HG02885 (cell line): ENCODE results near the gene VGLL2.

Experiments
- ATAC-seq: cut with Tn5 transposase; IDR thresholded peaks from one replicate; pipeline ENCODE4 v1.9.1; 2021; ENCODE audit warnings: mild to moderate bottlenecking; ENCODE audit not compliant: unreplicated experiment, poor library complexity

Gene VGLL2

DNA sequence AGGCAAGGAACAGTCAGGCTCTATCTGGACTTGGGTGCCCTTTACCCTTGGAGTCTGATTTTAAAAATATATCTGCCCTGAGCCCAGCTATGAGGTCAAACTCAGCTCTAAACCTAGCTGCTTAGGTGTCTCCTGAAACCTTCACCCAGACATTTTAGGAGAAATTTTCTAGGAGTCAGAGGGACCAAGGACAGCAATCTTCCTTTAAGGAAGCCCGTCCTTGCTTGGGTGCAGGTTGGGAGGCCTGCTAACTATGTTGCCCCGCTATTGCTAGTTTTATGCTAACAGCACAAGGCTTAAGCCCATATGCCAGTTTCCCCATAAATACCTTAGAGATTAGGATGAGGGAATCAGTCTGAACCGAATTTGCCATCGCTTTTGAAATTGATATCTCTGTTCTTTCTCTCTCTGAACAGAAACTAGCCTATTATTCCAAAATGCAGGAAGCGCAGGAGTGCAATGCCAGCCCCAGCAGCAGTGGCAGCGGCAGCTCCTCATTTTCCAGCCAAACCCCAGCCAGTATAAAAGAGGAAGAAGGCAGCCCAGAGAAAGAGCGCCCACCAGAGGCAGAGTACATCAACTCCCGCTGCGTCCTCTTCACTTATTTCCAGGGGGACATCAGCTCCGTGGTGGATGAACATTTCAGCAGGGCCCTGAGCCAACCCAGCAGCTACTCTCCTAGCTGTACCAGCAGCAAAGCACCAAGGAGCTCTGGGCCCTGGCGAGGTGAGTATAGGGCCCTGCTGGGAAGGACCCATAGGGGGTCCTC, 2.6 kb downstream of the VGLL2 start:
- no peak for ATAC-seq

DNA sequence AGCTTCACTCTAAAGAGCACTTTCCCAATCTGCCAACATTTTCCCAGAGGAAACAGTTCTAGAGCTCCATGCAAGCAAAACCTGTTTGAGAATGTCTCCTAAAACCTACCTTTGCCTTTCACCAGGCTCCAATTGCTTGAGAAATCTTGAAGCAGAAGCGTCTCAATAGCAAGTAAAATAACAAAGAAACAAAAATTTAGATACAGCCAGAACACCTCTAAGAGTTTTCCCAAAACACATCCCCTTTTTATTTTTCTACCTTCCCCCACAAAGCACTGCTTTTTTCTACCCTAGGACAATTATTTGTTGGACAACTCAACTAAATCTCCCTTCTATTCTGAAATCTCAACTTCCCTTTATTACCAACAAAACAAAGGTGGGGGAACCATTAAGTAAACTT, 3.6 kb downstream of the VGLL2 start:
- ATAC-seq, result no peak

DNA sequence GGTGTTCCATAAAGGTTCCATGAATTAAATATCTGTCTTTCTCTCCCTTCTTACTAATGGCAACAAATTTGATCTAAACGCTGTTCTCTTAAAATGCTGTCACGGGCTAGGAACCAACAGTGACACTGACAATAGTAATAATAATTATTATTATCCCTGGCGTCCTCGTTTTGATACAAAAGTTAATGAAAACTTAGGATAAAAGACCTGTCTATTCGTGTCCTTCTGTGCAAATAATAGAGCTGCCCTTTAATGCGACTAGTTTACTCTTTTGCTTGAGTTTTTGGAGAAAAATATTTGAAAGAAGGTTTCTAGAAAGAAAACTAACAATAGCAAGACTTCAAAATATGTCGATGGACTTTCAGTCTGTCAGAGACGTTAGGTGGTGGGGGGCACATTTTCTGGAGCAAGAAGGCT, 4.3 kb downstream of the VGLL2 start:
- no peak for ATAC-seq

DNA sequence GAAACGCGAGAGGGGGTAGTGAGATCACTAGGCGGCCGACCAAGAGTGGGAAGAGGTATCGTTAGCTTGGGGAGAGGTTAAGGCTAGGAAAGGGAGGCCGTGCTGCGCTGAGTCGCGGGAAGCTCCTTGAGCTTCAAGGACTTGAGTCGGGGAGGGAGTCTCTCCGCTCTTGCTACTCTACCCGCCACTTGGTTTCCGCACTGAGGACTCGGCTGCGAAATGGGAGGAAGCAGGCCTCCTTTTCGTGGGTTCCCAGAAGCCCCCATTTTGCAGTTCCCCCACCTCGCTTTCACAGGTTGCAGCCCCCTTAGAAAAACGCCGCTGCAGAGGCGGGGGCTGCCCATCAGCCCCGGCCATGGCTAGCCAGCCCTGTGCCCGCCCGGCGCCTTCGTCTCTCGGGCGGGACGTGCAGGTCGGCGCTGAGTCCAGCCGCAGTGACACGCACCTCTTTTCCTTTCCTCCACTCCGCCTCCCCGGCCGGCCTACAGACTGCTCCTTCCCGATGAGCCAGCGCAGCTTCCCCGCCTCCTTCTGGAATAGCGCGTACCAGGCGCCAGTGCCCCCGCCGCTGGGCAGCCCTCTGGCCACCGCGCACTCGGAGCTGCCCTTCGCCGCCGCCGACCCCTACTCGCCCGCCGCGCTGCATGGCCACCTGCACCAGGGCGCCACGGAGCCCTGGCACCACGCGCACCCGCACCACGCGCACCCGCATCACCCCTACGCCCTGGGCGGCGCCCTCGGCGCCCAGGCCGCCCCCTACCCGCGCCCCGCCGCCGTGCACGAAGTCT, 4.9 kb downstream of the VGLL2 start:
- no peak for ATAC-seq

DNA sequence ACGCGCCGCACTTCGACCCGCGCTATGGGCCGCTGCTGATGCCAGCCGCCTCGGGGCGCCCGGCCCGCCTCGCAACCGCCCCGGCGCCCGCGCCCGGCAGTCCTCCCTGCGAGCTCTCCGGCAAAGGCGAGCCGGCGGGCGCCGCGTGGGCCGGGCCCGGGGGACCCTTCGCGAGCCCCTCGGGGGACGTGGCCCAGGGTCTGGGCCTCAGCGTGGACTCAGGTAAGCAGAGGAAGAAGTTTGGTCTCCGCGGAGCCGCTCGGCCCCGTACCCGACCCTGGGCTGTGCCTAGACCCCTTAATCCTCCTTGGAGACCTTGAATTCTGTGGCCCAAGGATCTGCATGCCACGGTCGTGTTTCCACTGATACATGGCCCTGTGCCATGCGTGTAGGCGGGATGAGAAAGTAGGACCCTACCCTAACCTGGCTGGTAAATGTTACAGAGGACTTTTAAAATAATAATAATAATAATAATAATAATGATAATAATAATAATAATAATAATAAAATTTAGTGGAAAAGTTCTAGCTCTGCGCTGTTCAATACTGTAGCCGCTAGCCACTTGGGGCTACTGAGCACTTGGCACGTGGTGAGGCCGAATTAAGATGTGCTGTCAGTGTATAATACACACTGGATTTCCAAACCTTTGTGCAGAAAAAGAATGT, 5.6 kb downstream of the VGLL2 start:
- ATAC-seq, result no peak

DNA sequence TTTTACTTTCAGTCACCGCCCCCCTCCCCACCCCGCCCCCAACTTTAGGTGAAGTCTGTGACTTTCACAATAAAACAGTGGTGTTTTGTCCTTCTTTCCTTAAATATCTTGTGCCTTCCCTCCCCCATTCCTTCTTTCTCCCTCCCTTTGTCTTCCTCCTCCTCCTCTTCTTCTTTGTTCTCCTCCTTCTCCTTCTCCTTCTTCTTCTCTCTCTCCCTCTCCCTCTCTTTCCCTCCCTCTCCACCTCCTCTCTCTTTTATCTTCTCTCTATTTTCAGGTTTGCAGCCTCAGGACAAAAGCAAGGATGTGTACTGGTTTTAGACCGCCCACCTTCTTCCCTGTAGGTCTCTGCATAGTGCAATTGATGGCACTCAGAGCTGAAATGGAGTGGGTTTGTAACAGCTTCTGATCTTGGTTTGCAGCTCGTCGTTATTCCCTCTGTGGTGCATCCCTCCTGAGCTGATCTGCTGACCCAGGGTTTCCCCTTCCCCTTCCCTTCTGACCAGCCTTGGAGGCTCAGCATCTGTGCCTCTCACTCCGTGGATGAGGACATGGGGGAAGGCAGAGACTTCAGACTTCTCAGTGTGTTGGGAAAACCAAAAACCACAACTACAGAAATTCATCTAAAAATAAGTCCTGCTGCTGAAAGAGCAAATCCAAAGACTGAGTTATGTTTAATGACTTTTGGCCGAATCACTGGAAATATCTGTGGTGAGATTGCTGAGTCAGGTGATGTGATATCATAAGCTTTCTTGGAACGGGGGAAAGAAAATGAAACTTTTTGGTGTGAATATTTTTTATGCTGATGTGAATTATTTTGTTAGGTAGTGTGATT, 6.9 kb downstream of the VGLL2 start:
- no peak for ATAC-seq

DNA sequence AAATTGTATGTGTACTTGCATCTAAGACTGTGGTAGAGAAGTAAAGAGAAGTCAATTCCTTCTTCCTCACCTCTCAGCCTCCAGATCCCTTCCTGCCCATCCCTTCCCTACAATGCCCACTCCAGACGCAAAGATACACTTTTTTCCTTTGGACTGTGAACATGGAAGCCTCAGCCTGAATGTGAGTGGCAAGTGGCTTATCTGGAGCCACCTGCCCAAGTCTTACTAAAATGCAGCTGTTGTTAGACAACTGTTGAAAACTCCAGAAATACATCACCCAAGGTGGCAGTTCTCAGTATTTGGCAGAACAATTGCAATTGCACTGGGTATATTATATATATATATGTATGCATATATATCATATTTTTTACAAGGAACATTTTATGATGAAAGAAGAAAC, 7.5 kb downstream of the VGLL2 start:
- no peak for ATAC-seq

DNA sequence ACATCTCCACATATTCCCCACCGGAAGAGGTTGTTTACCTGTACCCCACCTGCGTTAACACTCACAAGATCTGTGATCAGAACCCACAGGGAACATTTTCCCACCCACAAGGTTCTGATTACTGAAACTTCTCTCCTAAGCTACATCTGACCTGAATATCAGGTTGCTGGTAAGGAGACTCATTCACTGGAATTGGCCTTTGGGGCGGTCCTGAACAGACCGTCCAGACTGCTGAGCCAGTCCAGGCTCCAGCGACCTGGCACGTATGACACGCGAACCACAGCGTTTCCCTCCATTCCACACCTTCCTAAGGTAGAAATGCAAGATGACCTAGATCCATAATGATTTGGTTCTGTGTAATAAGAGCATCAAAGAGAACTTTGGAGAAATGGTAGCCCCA, 9.8 kb downstream of the VGLL2 start:
- ATAC-seq, result no peak

DNA sequence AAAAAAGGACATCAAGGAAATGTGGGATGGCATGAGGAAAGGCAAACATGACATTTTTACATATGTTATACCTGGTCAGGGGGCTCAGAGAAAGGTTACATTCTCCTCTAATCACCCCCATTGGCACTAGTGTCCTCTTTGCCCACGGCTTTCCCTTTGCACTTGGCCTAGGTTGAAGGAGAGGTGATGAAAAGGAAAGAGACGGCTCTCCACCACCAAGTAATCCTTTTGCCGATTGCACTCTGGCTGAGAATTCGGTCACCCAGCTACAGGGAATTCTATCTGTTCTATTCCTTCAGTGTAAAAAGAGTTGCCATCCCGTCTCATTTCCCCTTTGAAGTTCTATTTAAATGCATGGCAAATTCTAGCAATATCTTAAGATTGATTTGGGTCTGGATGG, 10.4 kb downstream of the VGLL2 start:
- no peak for ATAC-seq

DNA sequence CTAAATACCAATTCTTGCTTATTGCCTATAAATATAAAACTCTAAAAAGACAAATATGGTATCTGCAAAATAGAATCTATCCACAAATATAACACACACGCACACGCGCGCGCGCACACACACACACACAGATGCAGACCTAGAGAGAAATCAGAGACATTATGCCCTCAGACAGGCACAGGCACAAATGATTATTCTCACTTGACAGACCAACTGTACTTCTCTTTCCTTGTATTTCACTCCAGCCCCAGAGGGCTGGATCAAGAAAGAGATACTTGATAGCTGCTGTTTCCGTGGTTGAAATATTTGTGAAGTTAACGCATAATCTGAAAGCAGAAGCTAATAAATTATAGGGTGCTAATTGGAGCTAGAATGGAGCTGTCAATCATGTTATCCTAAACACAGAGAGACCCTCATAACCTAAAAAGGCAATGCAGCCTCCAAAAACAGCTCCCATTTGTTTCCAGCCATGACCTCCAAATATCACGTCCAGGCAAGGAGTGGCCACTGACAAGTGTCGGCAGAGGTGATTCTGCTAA, 11.5 kb downstream of the VGLL2 start:
- no peak for ATAC-seq

DNA sequence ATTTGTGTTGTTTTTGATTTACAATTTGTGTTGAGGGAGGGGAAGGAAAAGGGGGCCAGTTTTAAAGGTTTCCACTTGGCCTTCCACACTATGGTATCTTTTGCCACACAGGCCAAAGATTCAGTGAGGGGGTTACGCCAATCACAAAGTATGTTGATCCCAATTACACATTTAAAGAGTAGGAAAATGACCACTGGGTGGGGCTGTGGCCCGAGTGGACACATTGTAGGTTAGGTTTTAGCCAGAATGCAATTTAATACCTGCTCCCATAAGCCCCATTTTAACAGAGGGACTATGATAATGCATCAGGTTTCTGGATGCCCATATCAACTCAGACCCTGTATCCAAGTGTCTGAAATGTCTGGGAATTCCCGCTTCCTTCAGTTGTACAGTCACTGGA, 15.6 kb downstream of the VGLL2 start:
- ATAC-seq, result no peak

DNA sequence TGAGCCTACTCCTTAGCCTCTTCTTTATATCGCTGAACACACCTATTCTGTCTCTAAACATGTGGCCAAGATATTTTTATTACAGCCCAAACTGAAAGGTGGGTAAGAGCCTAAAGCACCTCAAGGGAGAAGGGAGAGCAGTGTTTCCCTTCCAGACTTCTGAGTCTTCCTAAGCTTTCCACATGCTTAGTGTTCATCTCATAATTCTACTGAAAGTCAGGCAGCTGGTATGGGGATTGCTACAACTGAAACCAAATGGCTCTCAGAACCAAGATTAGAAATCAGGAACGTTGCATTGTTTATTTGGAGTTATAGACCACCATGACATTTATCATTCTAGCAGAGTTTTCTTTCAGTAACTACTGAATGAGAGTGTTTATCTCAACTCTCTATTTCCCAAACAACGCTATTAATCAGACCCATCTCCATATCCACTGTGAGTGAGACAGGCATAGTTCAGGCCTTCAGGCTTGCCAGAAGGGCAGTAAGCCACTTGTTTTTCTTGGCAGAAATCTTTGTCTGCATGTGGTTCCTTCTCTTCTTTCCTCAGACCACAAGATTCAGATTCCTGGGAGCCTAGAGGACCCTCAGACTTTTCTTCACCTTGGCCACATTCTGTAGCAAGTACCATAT, 22.8 kb downstream of the VGLL2 start:
- ATAC-seq, result no peak

DNA sequence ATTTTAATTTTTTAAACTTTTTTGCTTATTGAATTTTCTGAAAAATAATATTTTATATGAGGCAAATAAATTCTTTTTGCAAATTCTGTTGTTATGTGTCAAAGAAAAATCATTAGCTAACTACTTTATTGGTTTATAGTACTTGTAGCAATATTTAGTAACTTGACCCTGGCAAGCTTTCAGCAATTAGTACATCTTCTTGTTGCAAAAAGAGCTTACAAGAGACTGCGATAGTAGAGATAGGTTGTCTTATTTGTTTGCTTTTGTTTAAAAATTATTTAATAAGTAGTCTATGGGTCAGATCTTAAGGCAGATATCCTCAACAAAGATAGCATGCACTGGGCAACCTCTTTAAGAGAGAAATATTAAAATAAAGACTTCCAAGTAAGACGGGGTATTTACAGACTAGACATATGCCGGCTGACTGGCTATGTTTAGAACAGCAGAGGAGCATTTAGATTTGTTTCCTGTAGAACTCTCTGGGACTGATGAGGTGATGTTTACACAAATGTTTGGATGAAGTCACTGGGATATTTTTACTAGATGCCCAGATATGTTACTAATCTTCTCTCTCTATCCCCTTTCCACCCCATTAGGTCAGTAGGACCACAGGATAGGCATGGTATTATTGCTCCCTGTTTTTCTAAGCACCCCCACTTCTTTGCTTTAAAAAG, 25.0 kb downstream of the VGLL2 start:
- no peak for ATAC-seq

DNA sequence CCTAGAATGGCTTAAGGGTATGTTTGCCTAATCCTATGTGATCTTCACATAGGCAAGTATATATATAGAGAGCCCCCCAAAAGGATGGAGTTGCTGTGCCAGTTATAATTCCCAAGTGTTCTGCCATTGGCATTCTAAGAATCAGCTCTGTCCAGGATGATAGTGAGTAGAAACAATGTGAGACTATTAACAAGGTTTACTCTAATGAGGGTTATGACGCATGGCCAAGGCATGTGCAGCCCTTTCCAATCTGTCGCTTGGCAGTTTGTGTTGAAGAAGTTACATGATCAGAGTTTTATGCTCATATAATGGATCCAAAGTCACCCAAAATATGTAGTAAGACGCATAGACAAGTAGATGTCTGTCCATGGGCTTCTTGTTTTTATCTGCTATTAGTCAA, 33.6 kb downstream of the VGLL2 start:
- ATAC-seq, result no peak

DNA sequence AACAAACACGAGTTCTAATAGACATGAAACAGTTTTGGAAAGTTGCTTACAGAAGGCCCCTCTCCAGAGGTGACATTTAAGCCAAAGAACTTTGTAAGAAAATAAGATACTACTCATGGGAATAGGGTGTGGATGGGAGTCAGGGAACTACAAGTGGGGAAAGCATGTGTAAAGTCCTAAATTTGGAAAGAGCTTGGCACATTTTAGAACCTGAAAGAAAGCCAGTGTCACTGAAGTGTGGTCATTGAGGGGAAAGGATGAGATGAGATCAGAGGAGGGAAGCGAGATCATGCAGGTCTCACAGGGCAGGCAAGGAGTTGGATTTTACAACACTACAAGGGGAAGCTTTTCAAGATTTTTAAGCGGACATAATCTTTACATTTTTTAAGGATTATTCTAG, 38.0 kb downstream of the VGLL2 start:
- no peak for ATAC-seq

DNA sequence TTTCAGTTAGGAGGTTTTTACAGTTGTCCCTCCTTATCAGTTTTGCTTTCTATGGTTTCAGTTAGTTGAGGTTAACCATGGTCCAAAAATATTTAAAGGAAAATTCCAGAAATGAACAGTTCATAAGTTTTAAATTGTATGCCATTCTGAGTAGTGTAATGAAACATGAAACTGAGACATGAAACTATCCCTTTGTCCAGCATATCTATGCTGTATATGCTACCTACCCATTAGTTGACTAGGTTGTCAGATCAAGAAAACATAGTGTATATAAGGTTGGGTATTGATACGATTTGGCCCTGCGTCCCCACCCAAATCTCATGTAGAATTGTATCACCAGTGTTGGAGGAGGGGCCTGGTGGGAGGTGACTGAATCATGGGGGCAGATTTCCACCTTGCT, 39.1 kb downstream of the VGLL2 start:
- ATAC-seq, result no peak

DNA sequence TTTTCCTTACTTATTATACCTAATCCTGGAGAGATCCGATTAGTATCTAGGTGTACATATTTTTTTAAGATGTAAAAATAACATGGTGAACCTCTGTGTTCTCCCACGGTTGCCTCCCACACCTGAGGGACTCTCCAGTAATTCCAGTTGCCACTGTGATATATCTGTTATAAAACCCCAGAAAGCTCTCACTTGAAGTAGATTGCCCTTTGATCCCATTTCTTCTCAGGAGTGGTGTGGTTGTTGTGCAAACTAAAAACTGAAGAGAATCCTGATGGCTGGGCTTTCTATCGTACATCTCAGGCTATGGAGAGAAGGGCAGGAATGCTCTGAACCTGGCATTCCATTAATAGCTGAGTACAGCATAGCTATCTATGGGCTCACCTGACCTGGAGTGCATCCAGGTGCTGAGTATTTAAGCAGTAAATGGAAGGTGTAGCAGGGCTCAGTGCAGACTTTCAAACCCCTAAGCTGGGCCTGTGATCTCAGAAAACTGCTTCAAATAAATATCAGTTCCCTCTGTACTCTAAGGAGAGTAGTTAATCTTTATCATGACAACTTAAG, 41.0 kb downstream of the VGLL2 start:
- no peak for ATAC-seq

DNA sequence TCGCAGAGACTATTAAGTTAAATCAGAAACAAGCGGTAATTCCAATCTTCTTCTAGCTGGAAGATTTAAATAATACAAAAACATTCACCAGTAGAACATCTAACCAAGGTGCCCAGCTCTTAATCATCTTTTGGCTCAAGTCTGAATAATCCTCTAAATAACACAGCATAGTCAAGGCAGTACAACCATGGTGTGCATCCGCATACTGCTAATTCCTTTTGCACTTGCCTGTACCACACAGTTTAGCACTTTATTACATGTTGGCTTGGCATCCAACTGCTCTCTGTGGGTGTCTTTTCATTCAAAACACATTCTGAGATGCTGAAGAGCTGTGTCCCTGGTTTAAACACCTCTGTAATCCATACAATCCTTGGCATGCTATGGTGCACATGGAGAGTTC, 42.3 kb downstream of the VGLL2 start:
- ATAC-seq, result no peak

DNA sequence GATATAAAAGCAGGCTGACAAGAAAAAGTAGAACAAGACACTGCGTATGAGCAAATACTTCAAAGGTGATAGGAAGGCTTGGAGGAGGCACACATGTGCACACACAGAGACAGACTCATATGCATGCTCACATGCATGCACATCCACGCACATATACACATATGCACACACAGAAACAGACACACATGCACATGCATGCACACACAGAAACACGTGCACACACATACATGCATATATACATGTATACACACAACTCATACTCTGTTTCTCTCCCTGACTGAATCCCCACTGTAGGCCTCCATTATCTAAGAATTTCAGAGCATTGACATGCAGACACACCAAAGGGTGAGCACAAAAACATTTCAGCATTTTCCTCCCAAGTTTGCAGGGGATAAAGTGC, 43.7 kb downstream of the VGLL2 start:
- no peak for ATAC-seq
